Retinal pigment epithelial cell (primary cell): ENCODE data around the gene USP48.
"Not testable (repeated sequence)": the region's sequence is repeated elsewhere in the genome, so short reads cannot be mapped to it uniquely, and the experiment has no call there.

Experiments used
- DNase-seq: peaks from one replicate; pipeline ENCODE4 v3.0.0-alpha.2; 2010; ENCODE audit warnings: low read depth
- H3K4me3 ChIP-seq: 2 replicates; pipeline ENCODE4 v1.5.1; 2011; ENCODE audit warnings: mild to moderate bottlenecking, low read length, control low read depth, moderate library complexity
- TF ChIP-seq, protein P1 (sequence below): conservative IDR thresholded peaks from 2 replicates; pipeline ENCODE4 v1.5.1; 2011; ENCODE audit warnings: low read depth, low read length, control low read depth, inconsistent platforms

The USP48 gene

DNA sequence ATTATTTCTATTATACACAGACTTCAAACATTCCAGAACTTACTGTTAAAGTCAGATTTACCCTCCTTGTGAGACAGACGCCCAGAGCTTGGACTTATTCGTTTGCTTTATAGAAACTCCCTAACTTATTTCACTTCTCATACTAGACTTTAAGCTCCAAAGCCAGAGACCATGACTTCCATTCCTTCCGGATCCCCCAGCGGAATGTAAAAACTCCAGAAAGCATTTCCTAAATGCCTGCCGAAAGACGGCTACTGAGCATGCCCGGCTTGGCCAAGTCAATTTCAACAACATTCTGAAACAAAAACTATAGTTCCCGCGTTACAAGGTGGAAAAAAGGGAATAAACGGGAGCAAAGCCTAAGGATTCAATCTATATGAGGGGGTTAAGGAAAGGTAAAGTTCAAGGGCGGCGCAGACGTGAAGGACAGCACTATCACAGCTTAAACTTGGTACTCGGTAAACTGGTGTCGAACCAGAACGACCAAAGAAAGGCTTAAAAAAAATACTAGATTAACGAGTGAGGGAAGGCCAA, 1.1 kb downstream of the USP48 start:
- peak overlapping the region; percentile 93 for H3K4me3 ChIP-seq
- TF ChIP-seq, protein P1, sequence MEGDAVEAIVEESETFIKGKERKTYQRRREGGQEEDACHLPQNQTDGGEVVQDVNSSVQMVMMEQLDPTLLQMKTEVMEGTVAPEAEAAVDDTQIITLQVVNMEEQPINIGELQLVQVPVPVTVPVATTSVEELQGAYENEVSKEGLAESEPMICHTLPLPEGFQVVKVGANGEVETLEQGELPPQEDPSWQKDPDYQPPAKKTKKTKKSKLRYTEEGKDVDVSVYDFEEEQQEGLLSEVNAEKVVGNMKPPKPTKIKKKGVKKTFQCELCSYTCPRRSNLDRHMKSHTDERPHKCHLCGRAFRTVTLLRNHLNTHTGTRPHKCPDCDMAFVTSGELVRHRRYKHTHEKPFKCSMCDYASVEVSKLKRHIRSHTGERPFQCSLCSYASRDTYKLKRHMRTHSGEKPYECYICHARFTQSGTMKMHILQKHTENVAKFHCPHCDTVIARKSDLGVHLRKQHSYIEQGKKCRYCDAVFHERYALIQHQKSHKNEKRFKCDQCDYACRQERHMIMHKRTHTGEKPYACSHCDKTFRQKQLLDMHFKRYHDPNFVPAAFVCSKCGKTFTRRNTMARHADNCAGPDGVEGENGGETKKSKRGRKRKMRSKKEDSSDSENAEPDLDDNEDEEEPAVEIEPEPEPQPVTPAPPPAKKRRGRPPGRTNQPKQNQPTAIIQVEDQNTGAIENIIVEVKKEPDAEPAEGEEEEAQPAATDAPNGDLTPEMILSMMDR: no peak
- DNase-seq: no peak

DNA sequence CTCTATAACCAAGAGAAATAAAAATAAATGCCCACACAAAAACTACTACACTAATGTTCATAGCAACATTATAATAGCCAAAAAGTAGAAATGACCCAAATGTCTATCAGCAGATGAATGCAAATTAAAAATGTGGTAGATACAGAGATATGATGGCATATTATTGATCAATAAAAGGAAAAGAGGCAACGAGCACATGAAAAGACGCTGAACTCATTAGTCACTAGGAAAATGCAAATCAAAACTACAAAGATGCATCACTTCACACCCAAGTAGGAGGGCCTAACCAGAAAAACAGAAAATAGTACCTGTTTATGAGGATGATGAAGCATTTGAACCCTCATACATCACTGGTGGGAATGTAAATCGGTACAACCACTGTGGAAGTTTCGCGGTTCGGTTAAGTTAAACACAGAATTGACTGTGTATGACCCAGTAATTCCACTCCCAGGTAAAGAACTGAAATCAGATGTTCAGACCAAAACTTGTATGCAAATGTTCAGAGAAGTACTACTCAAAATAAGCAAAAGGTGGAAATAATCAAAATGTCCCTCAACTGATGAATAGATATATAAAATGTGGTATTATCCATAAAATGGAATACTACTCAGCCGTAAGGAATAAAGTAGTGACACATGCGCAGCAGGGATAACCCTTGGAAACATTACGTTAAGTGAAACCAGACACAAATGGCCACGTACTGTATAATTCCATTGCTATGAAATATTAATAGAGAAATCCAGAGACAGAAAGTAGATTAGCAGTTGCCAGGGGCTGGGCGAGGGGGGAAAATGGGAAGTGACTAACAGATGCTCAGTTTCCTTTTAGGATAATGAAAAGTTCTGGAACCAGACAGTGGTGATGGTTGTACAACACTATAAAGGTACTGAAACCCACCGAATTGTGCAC, 3.1 kb downstream of the USP48 start:
- DNase-seq: no peak
- TF ChIP-seq, protein P1: no peak
- H3K4me3 ChIP-seq: no peak overlapping the region

DNA sequence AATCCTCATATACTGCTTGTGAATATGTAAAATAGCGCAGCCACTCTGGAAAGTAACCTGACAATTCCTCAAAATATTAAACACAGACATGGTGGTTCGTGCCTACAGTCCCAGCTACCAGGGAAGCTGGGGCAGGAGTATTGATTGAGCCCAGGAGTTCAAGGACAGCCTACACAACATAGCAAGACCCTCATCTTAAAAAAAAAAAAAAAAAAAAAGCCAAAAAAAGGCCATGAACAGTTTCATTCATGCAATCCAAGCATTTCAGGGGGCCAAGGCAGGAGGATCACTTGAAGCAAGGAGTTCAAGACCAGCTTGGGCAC, 4.6 kb downstream of the USP48 start:
- TF ChIP-seq, protein P1: no peak
- no peak overlapping the region for H3K4me3 ChIP-seq
- no peak for DNase-seq

DNA sequence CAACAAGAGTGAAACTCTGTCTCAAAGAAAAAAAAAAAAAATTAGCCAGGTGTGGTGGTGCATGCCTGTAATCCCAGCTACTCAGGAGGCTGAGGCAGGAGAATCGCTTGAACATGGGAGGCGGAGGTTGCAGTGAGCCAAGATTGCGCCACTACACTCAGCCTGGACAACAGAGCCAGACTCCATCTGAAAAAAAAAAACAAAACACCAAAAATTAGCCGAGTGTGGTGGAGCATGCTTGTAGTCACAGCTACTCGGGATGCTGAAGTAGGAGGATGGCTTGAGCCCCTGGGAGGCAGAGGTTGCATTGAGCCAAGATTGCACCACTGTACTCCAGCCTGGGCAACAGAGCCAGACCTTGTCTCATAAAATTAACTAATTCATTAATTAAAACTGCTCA, 6.0 kb downstream of the USP48 start:
- not testable (repeated sequence) for H3K4me3 ChIP-seq, DNase-seq

DNA sequence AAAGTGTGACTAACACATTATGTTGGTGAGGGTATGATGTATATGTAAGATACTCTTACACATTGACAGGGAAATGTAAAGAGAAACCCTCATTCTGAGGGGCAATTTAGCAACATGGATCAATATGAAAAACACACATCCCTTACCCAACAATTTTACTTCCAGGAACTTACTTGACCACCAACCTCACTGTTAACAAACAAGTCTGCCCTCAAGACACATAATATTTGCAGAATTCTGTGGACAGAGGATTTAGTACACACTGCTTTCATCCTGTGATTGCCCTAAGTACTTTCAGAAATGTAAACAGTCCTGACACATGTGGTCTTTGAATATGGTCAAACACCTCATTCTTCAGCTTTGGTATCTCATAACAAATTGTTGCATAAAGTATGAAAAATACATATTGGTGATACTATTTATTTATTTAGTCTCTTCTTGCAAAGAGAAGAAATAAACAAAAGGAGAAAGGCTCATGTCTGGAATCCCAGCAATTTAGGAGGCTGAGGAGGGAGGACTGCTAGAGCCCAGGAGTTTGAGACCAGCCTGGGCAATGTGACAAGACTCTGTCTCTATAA, 6.9 kb downstream of the USP48 start:
- no peak overlapping the region for H3K4me3 ChIP-seq
- TF ChIP-seq, protein P1: no peak
- DNase-seq: no peak

DNA sequence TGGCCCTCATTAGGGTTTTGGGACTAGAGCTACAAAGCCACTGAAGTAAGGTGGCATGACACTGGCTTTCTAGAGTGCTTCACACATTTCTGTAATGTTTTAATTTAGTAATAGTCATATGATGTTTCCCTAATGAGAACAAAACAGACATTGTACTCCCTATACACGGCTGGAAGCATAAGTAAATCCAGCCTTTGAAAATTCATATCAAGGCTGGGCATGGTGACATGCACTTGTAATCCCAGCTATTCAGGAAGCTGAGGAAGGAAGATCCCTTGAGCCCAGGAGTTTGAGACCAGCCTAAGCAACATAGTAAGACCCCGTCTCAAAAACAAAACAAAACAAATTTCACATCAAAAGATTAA, 7.4 kb downstream of the USP48 start:
- TF ChIP-seq, protein P1: no peak
- H3K4me3 ChIP-seq: no peak overlapping the region
- DNase-seq: peak; percentile 61

DNA sequence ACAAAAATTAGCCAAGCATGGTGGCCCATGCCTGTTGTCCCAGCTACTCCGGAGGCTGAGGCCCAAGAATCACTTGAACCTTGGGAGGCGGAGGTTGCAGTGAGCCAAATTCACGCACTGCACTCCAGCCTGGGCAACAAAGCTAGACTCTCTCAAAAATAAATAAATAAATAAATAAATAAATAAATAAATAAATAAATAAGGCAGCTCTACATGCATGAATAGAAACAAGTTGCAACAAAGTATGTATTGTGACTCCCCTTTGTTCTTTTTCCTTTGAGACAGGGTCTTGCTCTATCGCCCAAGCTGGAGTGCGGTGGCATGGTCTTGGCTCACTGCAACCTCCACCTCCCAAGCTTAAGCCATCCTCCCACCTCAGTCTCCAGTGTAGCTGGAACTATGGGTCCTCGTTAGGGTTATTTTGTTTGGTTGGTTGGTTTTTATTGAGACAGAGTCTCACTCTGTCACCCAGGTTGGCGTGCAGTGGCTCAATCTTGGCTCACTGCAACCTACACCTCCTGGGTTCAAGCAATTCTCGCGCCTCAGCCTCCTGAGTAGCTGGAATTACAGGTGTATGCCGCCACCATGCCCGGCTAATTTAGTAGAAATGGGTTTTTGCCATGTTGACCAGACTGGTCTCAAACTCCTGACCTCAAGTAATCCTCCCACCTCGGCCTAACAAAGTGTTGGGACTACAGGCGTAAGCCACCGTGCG, 8.0 kb downstream of the USP48 start:
- no peak for DNase-seq
- TF ChIP-seq, protein P1: no peak
- no peak overlapping the region for H3K4me3 ChIP-seq
